Neural cell (in vitro differentiated cells): Measurements from ENCODE around the gene KIAA2012. TPM values are rescaled to one million over a fixed set of nuclear protein-coding genes. Genes with fewer than 3 reads are reported as not detected.

ENCODE experiments used
- H2AFZ ChIP-seq: fragments of 200-600, 300-800 bp; sonication (generic), shearing (Covaris generic); 2 replicates; pipeline ENCODE4 v1.6.0; 2014; ENCODE audit warnings: low read depth, mild to moderate bottlenecking, antibody characterized with exemption, low read length, moderate library complexity
- H3F3A ChIP-seq: fragments of 200-600 bp; shearing (Covaris generic); 2 replicates; pipeline ENCODE4 v1.6.1; 2016; ENCODE audit warnings: mild to moderate bottlenecking, moderate library complexity, mixed read lengths, antibody characterized with exemption, low read length; ENCODE audit not compliant: insufficient read depth, poor library complexity, severe bottlenecking
- H3K27ac ChIP-seq: fragments of 200-600, 300-800 bp; sonication (generic), shearing (Covaris generic); 2 replicates; pipeline ENCODE4 v1.5.1; 2014; ENCODE audit warnings: mild to moderate bottlenecking, low read length, moderate library complexity
- H3K27me3 ChIP-seq: fragments of 300-800, 200-600 bp; sonication (generic), shearing (Covaris generic); 2 replicates; pipeline ENCODE4 v1.6.0; 2014; ENCODE audit warnings: mild to moderate bottlenecking, low read depth, low read length, moderate library complexity; ENCODE audit not compliant: insufficient read depth
- H3K36me3 ChIP-seq: fragments of 300-800, 200-600 bp; sonication (generic), shearing (Covaris generic); 2 replicates; pipeline ENCODE4 v1.5.1; 2014; ENCODE audit warnings: mild to moderate bottlenecking, antibody characterized with exemption, low read length, moderate library complexity; ENCODE audit not compliant: insufficient read depth
- H3K4me2 ChIP-seq: fragments of 300-800, 200-600 bp; sonication (generic), shearing (Covaris generic); 2 replicates; pipeline ENCODE4 v1.6.0; 2014; ENCODE audit warnings: mild to moderate bottlenecking, low read length
- H3K4me3 ChIP-seq: fragments of 300-800, 200-600 bp; sonication (generic), shearing (Covaris generic); 2 replicates; pipeline ENCODE4 v1.5.1; 2014; ENCODE audit warnings: mild to moderate bottlenecking, low read length, moderate library complexity
- H3K79me2 ChIP-seq: fragments of 200-600 bp; shearing (Covaris generic); replicated peaks from 2 replicates; pipeline ENCODE4 v1.6.0; 2014; ENCODE audit warnings: mild to moderate bottlenecking, low read length, moderate library complexity; ENCODE audit not compliant: insufficient read depth
- H3K9ac ChIP-seq: fragments of 300-800, 200-600 bp; sonication (generic), shearing (Covaris generic); 2 replicates; pipeline ENCODE4 v1.6.1; 2016; ENCODE audit warnings: mild to moderate bottlenecking, low read length, mixed read lengths
- H3K9me2 ChIP-seq: fragments of 200-600 bp; shearing (Covaris generic); 2 replicates; pipeline ENCODE4 v1.6.1; 2016; ENCODE audit warnings: mild to moderate bottlenecking, low read length, mixed read lengths; ENCODE audit not compliant: insufficient read depth
- H3K9me3 ChIP-seq: fragments of 200-600, 300-800 bp; sonication (generic), shearing (Covaris generic); 2 replicates; pipeline ENCODE4 v1.6.1; 2016; ENCODE audit warnings: mild to moderate bottlenecking, mixed run types, low read length, moderate library complexity, mixed read lengths
- H4K20me1 ChIP-seq: fragments of 200-600 bp; shearing (Covaris generic); 2 replicates; pipeline ENCODE4 v1.6.1; 2016; ENCODE audit warnings: mild to moderate bottlenecking, mixed run types; ENCODE audit not compliant: insufficient read depth
- CTCF ChIP-seq: fragments of 450-650 bp; IDR thresholded peaks from 2 replicates; pipeline ENCODE4 v1.5.1; 2014; ENCODE audit warnings: antibody characterized with exemption, mild to moderate bottlenecking, moderate library complexity; ENCODE audit not compliant: poor library complexity, severe bottlenecking
- EP300 ChIP-seq: fragments of 450-650 bp; conservative IDR thresholded peaks from 2 replicates; pipeline ENCODE4 v1.6.1; 2014; ENCODE audit warnings: antibody characterized with exemption, mild to moderate bottlenecking, moderate library complexity; ENCODE audit not compliant: poor library complexity, severe bottlenecking
- EZH2 ChIP-seq: fragments of 200-600, 300-800 bp; shearing (Covaris generic), sonication (generic); IDR thresholded peaks from 2 replicates; pipeline ENCODE4 v1.6.1; 2014; ENCODE audit warnings: antibody characterized with exemption, low read length, borderline replicate concordance, mild to moderate bottlenecking; ENCODE audit not compliant: insufficient read depth, poor library complexity, severe bottlenecking
- MXI1 ChIP-seq: fragments of 450-650 bp; conservative IDR thresholded peaks from 2 replicates; pipeline ENCODE4 v1.6.1; 2014; ENCODE audit warnings: antibody characterized with exemption, mild to moderate bottlenecking; ENCODE audit not compliant: poor library complexity, severe bottlenecking
- POLR2AphosphoS5 ChIP-seq: IDR thresholded peaks from 2 replicates; pipeline ENCODE4 v1.6.1; 2012
- RAD21 ChIP-seq: fragments of 450-650 bp; conservative IDR thresholded peaks from 2 replicates; pipeline ENCODE4 v1.6.1; 2014; ENCODE audit warnings: antibody characterized with exemption, mild to moderate bottlenecking, moderate library complexity
- REST ChIP-seq: IDR thresholded peaks from 2 replicates; pipeline ENCODE4 v1.6.1; 2012; ENCODE audit warnings: borderline replicate concordance
- SMC3 ChIP-seq: fragments of 450-650 bp; conservative IDR thresholded peaks from 2 replicates; pipeline ENCODE4 v1.6.1; 2014; ENCODE audit warnings: antibody characterized with exemption, mild to moderate bottlenecking, moderate library complexity; ENCODE audit not compliant: poor library complexity
- TAF1 ChIP-seq: IDR thresholded peaks from 2 replicates; pipeline ENCODE4 v1.6.1; 2012; ENCODE audit warnings: low read depth
- polyA plus RNA-seq: library from polyadenylated mRNA; depleted of rRNA; stranded (reverse); fragments of >200 nt; gene quantifications from 2 replicates; pipeline ENCODE4 v1.2.3, GENCODE V29; 2014

The KIAA2012 gene
- polyA plus RNA-seq, 1 donor from 2014 or later, result not detected

- no peaks in the 10 kb centered on the region for H3K9me3 ChIP-seq
- H3F3A ChIP-seq, result peaks cover 4% of the 10 kb centered on the region
- H3K79me2 ChIP-seq, result no peaks in the 10 kb centered on the region
- no peaks in the 10 kb centered on the region for H3K27me3 ChIP-seq
- no peak overlapping the region for H3K4me3 ChIP-seq
- no peak overlapping the region for H3K9ac ChIP-seq
- H3K9me2 ChIP-seq, result no peaks in the 10 kb centered on the region
- H3K27ac ChIP-seq, result no peak overlapping the region
- H2AFZ ChIP-seq, result no peak overlapping the region
- no peaks in the 10 kb centered on the region for H4K20me1 ChIP-seq
- no peak overlapping the region for H3K4me2 ChIP-seq
- H3K36me3 ChIP-seq, result no peaks in the 10 kb centered on the region
- TF ChIP-seq MXI1 (no peak), POLR2AphosphoS5 (no peak), SMC3 (no peak), EP300 (no peak), CTCF (no peak)
These were observed 5.5 kb upstream of the KIAA2012 start for GRCh38 chr2:202067589-202067988.

GRCh38 chr2:202069170-202070067 is 3.6 kb upstream of the KIAA2012 start:
- H3F3A ChIP-seq, result peaks cover under 1% of the 10 kb centered on the region
- no peaks in the 10 kb centered on the region for H3K79me2 ChIP-seq
- no peaks in the 10 kb centered on the region for H3K27me3 ChIP-seq
- no peaks in the 10 kb centered on the region for H3K9me2 ChIP-seq
- H3K4me2 ChIP-seq, result no peak overlapping the region
- H2AFZ ChIP-seq, result no peak overlapping the region
- no peak for TF ChIP-seq EP300
- TF ChIP-seq REST, result no peak
- TF ChIP-seq CTCF, result no peak
- TF ChIP-seq RAD21, result no peak
- TF ChIP-seq EZH2, result no peak
- no peak for TF ChIP-seq SMC3
- no peak for TF ChIP-seq MXI1
- no peak for TF ChIP-seq TAF1
- TF ChIP-seq POLR2AphosphoS5, result no peak
- no peaks in the 10 kb centered on the region for H4K20me1 ChIP-seq
- H3K4me3 ChIP-seq, result no peak overlapping the region
- no peaks in the 10 kb centered on the region for H3K36me3 ChIP-seq
- no peak overlapping the region for H3K27ac ChIP-seq
- H3K9me3 ChIP-seq, result no peaks in the 10 kb centered on the region
- H3K9ac ChIP-seq, result no peak overlapping the region
